Ovary (tissue), 9 donors: ENCODE results near the gene ACOT7. TPM values are rescaled to one million over a fixed set of nuclear protein-coding genes. Genes with fewer than 3 reads are reported as not detected.

Experiments used
- DNase-seq, 5 donors: peaks; one replicate each; pipeline ENCODE4 v3.0.0-alpha.2; 2019 to 2020
- H3K27ac ChIP-seq, 2 donors: fragments of 200-600 bp; one replicate each; pipeline versions ENCODE4 v1.5.1 to v1.8.0; 2019 to 2022
- H3K27me3 ChIP-seq: fragments of 200-600 bp; one replicate; pipeline ENCODE4 v1.8.0; 2022
- H3K36me3 ChIP-seq: fragments of 200-600 bp; sonication (generic); one replicate; pipeline ENCODE4 v1.5.1; 2019
- H3K4me1 ChIP-seq: one replicate; pipeline ENCODE4 v1.8.1; 2013; ENCODE audit warnings: mild to moderate bottlenecking, moderate library complexity; ENCODE audit not compliant: insufficient read depth
- H3K4me3 ChIP-seq: fragments of 200-600 bp; sonication (generic); one replicate; pipeline ENCODE4 v1.5.1; 2017
- H3K9me3 ChIP-seq, 2 donors: fragments of 200-600 bp in 1 of 2; sonication (generic) in 1 of 2; one replicate each; pipeline versions ENCODE4 v1.5.1 to v1.8.1; 2013 to 2019; ENCODE audit warnings: mild to moderate bottlenecking in 1 of 2, moderate library complexity in 1 of 2
- CTCF ChIP-seq, 3 donors: fragments of 450-650 bp in 2 of 3; fragments of 200-600 bp in 1 of 3; IDR thresholded peaks; one replicate each; pipeline versions ENCODE4 v1.5.1 to v1.8.0; 2016 to 2022; ENCODE audit warnings: antibody characterized with exemption in 3 of 3, mild to moderate bottlenecking in 1 of 3
- EP300 ChIP-seq: sonication (generic); formaldehyde crosslinking; IDR thresholded peaks from one replicate; pipeline ENCODE4 v1.6.1; 2017; ENCODE audit warnings: antibody characterized with exemption
- POLR2A ChIP-seq: fragments of 450-650 bp; IDR thresholded peaks from one replicate; pipeline ENCODE4 v1.6.1; 2017; ENCODE audit warnings: antibody characterized with exemption, mild to moderate bottlenecking, moderate library complexity
- WGBS, 3 donors: extraction: QIAGEN DNeasy Blood & Tissue Kit in 1 of 3; methylation state at CpG; one replicate each; pipeline versions ENCODE4 v1.1.5 to v1.1.7; 2013 to 2017; 5-methylcytosine and 5-hydroxymethylcytosine counted together
- intact Hi-C, 4 donors: fragments of 100-400 bp; cut with DNase I; formaldehyde crosslinking; loops; one replicate each; pipeline versions ENCODE4 v1.11.0 to v1.15.1; 2022 to 2023
- polyA plus RNA-seq, 2 donors: library from polyadenylated mRNA; stranded (reverse); fragments of 200-250 nt in 1 of 2; fragments of 350-450 nt in 1 of 2; fragmentation: Illumina TruSeq in 1 of 2; extraction: RNeasy Lipid Tissue Mini Kit (QIAGEN cat#74804) in 1 of 2; gene quantifications; one replicate each; pipeline ENCODE4 v1.2.3, GENCODE V29; 2013 to 2014
- total RNA-seq, 7 donors: library from RNA; depleted of rRNA in 2 of 7; stranded (reverse); fragments of >200 nt in 2 of 7; fragmentation: NEBNext Ultra II Directional in 3 of 7; extraction: Animal tissue kit (Norgen Biotek cat#: 25700) in 3 of 7; gene quantifications; one replicate each; pipeline versions ENCODE4 v1.1.0 to v1.2.4, GENCODE V29; 2016 to 2023
- donor health status: DM: no; HTN: no; CAD: no; lungs with moderate emphysema.
- donor health status: DM: no; HTN: no; CAD: no.
- donor health status: Bipolar disorder and iron deficiency.
- donor health status: DM: yes; HTN: yes; CAD: no.
- donor health status: DM: no; HTN: no; CAD: no.
- donor health status: DM: yes; HTN: yes; CAD: no.

The ACOT7 gene
- total and polyA plus RNA-seq, 9 donors: 6.4 to 20.7 (median 11.3) TPM

DNA sequence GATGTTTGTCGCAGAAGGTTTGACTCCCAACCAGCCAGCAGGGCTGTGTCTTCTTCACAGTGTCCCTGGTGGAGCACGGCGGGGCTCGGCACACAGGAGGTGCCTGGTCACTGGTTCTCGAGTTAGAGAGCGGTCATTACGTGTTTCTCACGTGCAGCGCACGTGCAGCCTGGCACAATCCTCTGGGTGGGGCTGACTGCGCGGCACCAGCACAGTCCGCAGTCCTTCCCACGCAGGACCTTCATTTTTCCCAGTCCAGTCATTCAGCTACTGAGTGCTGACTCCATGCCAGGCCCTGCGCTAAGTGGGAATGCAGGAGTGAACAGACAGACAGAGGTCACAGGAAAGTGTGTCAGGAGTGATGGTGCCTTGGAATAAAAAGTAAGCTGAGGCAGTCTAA lies 86.5 kb downstream of the ACOT7 start:
- no peaks in the 10 kb centered on the region for H3K27me3 ChIP-seq
- no peaks in the 10 kb centered on the region for H3K4me1 ChIP-seq
- H3K27ac ChIP-seq: no peak overlapping the region
- TF ChIP-seq EP300: no peak
- no peak for DNase-seq
- intact Hi-C loops: no loop called here
- H3K9me3 ChIP-seq: no peaks in the 10 kb centered on the region
- H3K36me3 ChIP-seq: no peaks in the 10 kb centered on the region
- H3K4me3 ChIP-seq: no peak overlapping the region
- WGBS, 3 donors: 90 to 95% (median 93%) methylated on average over 15 of the region's 15 CpGs

GRCh38 chr1:6303397-6304012 lies 90.1 kb downstream of the ACOT7 start:
- Histone ChIP-seq H3K36me3 (no peaks in the 10 kb centered on the region), H3K27ac (no peak overlapping the region), H3K4me1 (no peaks in the 10 kb centered on the region), H3K4me3 (no peak overlapping the region), H3K9me3 (no peaks in the 10 kb centered on the region), H3K27me3 (no peaks in the 10 kb centered on the region)
- TF ChIP-seq EP300 (no peak), POLR2A (no peak), CTCF (IDR thresholded peaks at IDR 0.05) (no peak)
- intact Hi-C loops: no loop called here
- 86 to 90% (median 88%) methylated on average over 15 of the region's 15 CpGs for WGBS, 3 donors
- no peak for DNase-seq

DNA sequence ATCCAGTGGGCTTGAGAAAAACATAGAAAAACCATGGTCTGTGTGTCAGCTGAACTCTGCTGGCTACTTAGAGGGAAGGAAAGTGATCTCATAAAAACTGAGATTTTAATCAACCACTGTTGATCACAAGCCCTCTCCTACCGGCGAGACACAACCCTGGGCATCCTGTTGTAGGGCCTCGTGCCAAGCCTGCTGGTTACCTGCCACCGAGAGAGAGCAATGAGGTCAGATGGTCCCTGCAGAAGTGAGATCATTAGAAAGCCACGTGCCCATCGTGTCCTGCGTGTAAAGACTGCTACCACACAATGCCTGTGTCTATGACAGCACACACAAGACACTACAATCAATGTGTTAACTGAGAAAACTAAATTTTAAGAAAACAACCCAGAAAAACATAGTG lies 91.0 kb downstream of the ACOT7 start:
- no peak overlapping the region for H3K27ac ChIP-seq
- H3K9me3 ChIP-seq: no peaks in the 10 kb centered on the region
- H3K36me3 ChIP-seq: no peaks in the 10 kb centered on the region
- no peaks in the 10 kb centered on the region for H3K4me1 ChIP-seq
- 84 to 90% (median 88%) methylated on average over 7 of the region's 7 CpGs for WGBS, 3 donors
- DNase-seq: no peak
- H3K4me3 ChIP-seq: no peak overlapping the region
- intact Hi-C loops: no loop called here
- TF ChIP-seq CTCF (IDR thresholded peaks at IDR 0.05): no peak
- no peak for TF ChIP-seq EP300
- TF ChIP-seq POLR2A: no peak
- H3K27me3 ChIP-seq: no peaks in the 10 kb centered on the region

DNA sequence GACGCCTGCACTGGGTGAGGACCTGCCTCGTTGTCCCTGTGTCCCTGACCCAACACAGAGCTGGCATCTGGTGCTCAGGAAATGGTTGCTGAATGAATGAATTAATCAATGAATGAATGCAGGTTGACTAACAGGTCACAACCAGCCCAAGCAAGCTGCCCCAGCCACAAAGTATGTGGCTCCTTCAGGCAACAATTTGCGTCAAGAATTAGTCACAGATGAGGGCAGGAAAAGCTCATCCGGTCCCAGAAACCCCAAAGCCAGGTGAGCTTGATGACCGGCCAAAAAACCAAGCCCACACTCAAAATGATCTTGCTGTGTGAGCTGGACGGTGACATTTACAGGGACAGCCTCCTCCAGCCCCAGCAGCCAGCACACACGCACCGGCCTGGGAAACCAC lies 92.0 kb downstream of the ACOT7 start:
- no peak overlapping the region for H3K4me3 ChIP-seq
- no peaks in the 10 kb centered on the region for H3K9me3 ChIP-seq
- TF ChIP-seq EP300: no peak
- TF ChIP-seq POLR2A: no peak
- TF ChIP-seq CTCF (IDR thresholded peaks at IDR 0.05): no peak
- intact Hi-C loops: no loop called here
- DNase-seq: no peak
- no peaks in the 10 kb centered on the region for H3K4me1 ChIP-seq
- no peaks in the 10 kb centered on the region for H3K27me3 ChIP-seq
- H3K36me3 ChIP-seq: no peaks in the 10 kb centered on the region
- H3K27ac ChIP-seq: no peak overlapping the region
- WGBS, 3 donors: 92 to 96% (median 94%) methylated on average over 8 of the region's 8 CpGs

DNA sequence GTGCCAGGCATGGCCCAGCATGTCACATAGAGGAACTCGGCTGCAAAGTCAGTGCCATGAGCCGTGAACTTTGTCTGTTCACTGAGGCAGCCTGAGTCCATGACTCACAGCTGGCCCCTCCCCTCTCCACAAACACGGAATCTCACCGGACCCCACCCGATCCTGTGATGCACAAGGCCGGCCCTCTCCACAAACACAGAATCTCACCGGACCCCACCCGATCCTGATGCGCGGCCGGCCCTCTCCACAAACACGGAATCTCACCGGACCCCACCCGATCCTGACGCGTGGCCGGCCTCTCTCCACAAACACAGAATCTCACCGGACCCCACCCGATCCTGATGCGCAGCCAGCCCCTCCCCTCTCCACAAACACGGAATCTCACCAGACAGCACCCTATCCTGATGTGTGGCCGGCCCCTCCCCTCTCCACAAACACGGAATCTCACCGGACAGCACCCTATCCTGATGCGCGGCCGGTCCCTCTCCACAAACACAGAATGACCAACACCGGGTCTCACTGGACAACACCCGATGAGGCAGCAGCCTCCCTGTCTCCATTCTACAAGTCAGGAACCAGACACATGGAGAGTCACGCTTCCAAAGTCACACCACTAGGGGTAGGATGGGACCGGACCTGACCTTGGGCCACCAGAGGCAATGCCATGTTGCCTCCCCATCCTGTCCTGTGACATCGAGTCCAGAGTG lies 93.1 kb downstream of the ACOT7 start:
- H3K36me3 ChIP-seq: no peaks in the 10 kb centered on the region
- H3K4me3 ChIP-seq: no peak overlapping the region
- TF ChIP-seq CTCF (IDR thresholded peaks at IDR 0.05) (no peak), EP300 (no peak), POLR2A (no peak)
- no peak for DNase-seq
- H3K27ac ChIP-seq: no peak overlapping the region
- H3K27me3 ChIP-seq: no peaks in the 10 kb centered on the region
- no peaks in the 10 kb centered on the region for H3K4me1 ChIP-seq
- intact Hi-C loops: no loop called here
- no peaks in the 10 kb centered on the region for H3K9me3 ChIP-seq
- 88 to 92% (median 91%) methylated on average over 32 of the region's 32 CpGs for WGBS, 3 donors
